ENCODE data around the gene ABCA3.

The ABCA3 gene

DNA sequence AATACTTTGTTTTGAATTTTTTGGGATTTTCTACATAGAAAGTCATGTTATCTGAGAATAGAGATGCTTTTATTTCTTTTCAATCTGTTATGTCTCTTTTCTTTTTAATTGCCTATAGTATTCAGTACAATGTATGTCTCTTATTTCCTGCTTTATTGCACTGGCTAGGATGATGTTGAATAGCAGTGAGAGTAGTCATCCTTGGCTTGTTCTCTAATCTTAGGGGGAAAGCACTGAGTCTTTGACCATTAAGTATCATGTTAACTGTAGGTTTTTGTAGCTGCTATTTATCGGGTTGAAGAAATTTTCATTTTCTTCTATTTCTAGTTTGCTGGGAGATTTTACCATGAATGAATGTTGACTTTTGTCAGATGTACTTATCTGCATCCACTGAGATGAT, 10.0 kb upstream of the ABCA3 start:
- DNase-seq, result no peak

GRCh38 chr16:2343211-2343610, 2.7 kb upstream of the ABCA3 start:
- no peak for DNase-seq

DNA sequence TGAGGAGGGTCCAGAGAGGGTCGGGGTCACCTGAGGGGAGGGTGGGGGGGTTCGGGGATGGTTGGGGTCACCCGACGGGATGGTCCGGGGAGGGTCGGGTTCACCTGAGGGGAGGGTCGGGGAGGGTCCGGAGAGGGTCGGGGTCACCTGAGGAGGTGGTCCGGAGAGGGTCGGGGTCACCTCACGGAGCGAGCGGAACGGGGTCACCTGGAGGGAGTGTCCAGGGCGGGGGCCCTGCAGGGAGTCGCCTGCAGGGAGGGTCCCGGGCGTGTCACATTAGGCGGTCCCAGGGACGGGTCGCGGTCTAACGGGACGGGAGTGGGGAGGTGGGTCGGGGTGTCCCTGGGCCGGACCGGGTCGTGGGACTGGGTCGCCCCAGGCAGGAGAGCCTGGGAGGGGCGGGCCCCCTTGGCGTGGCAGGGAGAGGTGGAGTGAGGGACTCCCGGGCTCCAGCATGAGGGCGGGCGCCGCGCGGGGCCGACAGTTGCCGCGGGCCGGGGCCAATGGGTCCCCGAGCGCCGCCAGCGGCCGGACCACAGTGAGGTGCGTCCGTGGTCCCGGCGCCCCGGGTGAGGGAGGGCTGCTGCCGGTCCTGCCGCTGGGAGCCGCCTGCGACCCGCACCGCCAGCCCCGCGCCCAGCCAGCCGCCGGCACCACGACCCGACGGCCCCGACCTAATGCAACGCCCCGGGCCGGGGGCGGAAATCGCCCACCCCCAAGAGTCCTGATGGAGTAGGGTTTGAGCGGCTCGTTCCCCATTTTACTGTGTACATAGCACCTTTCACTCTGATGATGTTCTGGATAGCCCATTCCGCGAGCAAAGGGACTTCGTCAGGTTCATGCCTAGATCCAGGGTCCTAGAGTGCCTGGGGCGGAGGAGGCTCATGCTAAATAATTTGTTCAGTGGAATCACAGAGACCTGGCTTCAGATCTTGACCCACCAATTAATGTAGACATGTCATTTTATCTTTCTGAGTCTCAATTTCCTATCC, 1.2 kb upstream of the ABCA3 start:
- DNase-seq, result no peak

- peak; percentile 36 for DNase-seq
Measured at GRCh38 chr16:2339521-2340484, 725 bp downstream of the ABCA3 start.

DNA sequence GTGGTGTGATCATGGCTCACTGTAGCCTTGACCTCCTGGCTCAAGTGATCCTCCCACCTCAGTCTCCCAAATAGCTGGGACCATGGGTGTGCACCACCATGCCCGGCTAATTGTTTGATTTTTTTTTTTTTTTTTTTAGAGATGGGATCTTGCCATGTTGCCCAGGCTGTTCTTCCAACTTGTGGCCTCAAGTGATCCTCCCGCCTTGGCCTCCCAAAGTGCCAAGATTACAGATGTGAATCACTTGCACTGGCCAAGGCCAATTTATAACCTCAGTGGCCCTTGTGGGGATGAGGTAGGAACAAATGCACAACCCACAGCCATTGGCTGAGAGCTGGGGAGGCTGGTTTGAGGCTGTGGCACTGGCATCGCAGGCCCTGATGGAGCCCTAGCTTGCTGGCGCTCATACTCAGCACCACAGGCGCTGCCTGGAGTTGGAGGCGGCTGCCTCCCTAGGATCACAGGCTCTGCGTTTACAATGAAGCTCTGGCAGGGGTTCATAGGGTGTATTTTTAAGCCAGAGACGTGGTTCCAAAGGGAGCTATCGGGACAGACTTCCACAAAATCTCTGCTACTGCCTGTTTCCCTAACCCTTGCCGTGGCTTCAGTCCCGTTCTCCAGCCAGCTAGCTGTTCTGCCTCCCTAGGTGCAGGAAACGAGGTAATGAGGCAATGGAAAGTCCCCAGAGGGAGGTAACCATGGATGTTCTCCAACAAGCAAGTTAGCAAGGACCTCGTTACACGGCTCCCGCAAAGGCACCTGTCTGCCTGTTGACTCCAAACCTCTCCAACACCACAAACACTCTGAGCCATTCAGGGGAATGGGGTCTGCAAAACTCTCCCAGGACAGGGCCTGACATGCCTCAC, 2.9 kb downstream of the ABCA3 start:
- no peak for DNase-seq

DNA sequence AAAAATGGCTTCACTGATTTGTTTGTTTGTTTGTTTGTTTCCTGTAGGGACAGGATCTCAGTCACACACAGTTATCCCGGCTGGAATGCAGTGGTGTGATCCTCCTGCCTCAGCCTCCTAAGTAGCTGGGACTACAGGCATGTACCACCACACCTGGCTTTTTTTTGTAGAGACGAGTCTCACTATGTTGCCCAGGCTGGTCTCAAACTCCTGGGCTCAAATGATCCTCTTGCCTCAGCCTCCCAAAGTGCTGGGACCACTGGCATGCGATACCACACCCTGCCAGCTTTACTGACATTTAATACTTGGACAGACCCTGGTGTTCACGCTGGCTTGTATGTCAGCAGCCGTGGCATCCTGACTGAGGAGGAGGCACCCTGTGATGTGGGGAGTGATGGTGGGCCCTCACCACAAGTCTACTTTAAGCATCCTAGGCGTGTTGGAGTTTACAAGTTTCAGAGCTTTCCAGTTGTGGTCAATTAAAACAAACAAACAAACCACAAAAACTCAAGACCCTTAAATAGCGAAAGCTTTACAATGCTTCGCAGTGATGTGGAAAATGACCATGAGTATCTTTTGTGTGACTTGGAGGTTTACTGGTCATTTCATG, 5.1 kb downstream of the ABCA3 start:
- no peak for DNase-seq

- DNase-seq, result no peak
Measured at GRCh38 chr16:2333772-2334379, 6.7 kb downstream of the ABCA3 start.

GRCh38 chr16:2333231-2333630, 7.3 kb downstream of the ABCA3 start:
- no peak for DNase-seq

- no peak for DNase-seq
Measured at GRCh38 chr16:2331931-2332267, 8.6 kb downstream of the ABCA3 start.

DNA sequence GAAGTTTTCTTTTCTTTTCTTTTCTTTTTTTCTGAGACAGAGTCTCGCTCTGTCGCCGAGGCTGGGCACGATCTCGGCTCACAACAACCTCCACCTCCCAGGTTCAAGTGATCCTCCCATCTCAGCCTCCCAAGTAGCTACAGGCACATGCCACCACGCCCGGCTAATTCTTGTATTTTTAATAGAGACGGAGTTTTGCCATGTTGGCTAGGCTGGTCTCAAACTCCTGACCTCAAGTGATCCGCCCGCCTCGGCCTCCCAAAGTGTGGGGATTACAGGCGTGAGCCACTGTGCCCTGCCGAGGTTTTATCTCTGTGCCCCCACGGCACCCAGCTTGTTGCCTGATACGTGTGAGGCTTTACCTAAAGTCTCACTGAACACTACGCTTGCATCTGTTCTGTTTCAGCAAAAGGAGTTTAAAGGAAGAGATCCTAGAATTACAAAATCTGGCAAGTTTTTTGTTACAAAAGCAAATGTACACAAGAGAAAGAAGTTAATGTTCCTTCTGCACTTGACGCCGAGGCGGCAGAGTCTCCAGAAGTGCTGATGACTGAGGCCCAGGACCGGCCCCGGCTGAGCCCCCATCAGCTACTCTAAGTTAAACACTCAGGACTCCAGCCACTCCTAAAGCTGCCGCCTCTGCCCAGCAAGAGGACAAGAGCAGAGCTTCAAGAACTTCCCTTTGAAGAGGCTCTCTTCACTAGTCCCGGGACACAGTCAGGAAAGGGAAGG, 9.2 kb downstream of the ABCA3 start:
- DNase-seq, result no peak

- DNase-seq, result no peak
Measured at GRCh38 chr16:2329532-2329931, 11.0 kb downstream of the ABCA3 start.

DNA sequence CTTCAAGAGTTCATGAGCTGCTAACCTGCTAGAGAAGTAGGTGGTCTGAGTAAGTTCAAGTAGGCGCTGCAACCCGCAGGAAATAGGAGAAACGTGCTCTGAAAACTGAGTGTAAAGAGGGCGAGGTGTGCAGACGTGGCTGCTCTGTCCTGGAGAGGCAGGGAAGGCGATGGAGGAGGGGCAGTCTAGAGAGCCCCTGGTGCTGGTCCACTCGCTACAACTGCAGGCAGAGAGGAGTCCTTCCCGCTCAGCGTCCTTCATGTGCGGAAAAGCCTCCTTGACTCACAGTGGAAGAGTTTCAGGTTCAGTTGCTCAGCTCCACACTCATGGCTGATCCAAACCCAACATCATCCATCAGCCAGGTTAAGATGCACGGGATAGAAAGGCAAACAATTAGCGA, 12.1 kb downstream of the ABCA3 start:
- DNase-seq, result no peak

DNA sequence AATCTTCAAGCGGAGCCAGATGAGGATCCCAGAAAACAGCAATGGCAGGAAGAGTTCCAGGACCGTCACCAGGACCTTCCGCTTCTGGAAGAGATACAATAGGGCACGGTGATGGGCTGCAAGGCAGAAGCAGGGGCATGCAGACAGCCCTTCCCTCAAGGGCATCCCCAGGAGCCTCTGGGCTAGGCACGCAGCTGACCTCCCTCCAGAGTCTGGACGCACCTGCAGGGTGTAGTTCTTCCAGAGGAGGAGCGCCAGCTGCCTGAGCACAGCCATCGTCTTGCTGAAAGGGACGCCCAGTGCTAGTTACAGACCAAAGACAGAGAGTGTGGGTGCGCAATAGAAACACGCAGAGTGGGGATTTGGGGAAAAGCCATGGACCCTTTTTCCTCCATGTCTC, 14.3 kb downstream of the ABCA3 start:
- no peak for DNase-seq

GRCh38 chr16:2325791-2326190, 14.7 kb downstream of the ABCA3 start:
- DNase-seq, result no peak

DNA sequence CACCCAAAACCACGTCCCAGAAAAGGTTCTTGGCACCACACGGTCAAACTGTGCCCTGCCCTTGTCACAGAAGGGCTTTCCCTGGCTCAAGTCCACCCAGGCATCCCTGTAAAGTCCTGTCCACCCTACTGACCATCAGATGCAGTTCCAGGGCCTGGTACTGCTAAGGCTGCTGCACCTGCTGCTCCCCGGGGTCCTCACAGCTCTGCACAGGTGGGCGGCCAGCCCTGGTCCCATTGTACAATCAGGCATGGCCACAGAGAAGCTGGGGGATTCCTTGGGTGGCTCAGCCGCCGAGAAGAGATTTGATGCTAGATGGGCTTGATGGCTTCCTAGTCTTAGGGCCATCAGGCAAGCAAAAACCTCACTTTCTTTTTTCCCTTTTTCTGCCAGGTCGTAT, 15.3 kb downstream of the ABCA3 start:
- no peak for DNase-seq

DNA sequence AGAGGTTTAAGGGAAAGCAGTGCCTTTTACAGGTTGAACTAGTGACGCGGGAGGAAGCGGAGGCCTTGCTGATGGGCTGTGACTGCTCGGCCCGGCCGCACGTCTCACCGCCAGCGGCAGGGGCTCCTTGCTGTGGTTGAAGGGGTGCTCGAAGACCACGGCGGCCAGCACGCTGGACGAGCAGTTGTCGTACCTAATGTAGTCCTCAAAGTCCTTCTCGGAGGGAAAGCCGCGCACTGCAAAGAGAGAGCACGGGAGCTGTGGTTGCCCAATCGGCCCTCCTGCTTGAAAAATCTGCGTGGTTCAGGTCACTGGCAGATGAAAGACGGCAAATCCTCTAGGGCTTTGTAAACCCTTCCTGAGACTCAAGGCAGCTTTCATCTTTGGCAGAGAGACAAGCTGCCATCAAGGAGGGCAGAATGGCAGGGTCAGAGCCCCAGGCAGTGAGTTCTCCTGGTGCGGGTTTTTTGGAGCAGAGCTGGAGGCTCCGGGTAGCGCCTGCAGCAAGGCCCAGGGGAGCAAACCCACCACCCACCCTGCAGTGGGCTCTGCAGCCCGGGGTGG, 16.1 kb downstream of the ABCA3 start:
- no peak for DNase-seq

DNA sequence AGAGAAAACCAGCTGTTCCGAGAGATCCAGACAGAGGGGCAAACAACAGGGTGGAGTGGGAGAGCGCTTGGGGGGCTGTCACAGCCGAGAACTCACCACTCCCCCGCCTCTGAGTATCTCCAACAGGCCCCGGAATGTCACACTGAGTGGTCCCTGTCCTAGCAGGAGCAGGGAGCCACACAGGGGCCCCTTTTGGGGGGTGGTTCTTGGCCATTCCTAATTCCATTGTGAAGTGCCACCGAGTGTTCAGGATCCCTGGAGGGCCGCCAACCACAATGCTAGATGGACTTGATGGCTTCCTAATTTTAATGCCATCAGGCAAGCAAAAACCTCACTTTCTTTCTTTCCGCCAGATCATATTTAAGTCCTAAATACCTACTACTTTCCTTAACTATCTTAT, 16.8 kb downstream of the ABCA3 start:
- no peak for DNase-seq

GRCh38 chr16:2319606-2320005, 20.9 kb downstream of the ABCA3 start:
- DNase-seq, result no peak

- no peak for DNase-seq
Measured at GRCh38 chr16:2317231-2318020, 23.1 kb downstream of the ABCA3 start.

All from stimulated activated CD4-positive, alpha-beta T cell treated with anti-CD3 and anti-CD28 coated beads, Interleukin-1b, Interleukin-23, amount 100 ng/mL, for 48 hours (primary cell).